B cell (primary cell): ENCODE results near the gene CRBN. TPM values are rescaled to one million over a fixed set of nuclear protein-coding genes. Genes with fewer than 3 reads are reported as not detected.

ENCODE experiments used
- ATAC-seq: fragments of 200-7000 bp; cut with Tn5 transposase; one replicate; pipeline ENCODE4 v1.10.0; 2021; ENCODE audit warnings: low read depth, mild to moderate bottlenecking, moderate number of reproducible peaks, moderate library complexity
- CTCF ChIA-PET: fragments of 350-600 bp; sonication (Branson Sonifier 250); formaldehyde crosslinking; loops from one replicate; lab custom pipeline; 2021; ENCODE audit warnings: antibody characterized with exemption, inconsistent platforms; lab: Charles Lee
- POLR2A ChIA-PET: fragments of 350-600 bp; sonication (Branson Sonifier 250); formaldehyde crosslinking; loops from one replicate; lab custom pipeline; 2021; ENCODE audit warnings: antibody characterized with exemption; lab: Charles Lee
- DNase-seq: peaks from one replicate; pipeline ENCODE4 v3.0.0; 2013
- H2AFZ ChIP-seq: 2 replicates; pipeline ENCODE4 v1.6.1; 2012; ENCODE audit warnings: mild to moderate bottlenecking, low read depth, low read length; ENCODE audit not compliant: insufficient read depth, poor library complexity, severe bottlenecking
- H3K27ac ChIP-seq, 2 donors: 1 replicate in 1 of 2; 2 replicates in 1 of 2; pipeline ENCODE4 v1.5.1; 2012 to 2013; ENCODE audit warnings: low read length in 2 of 2, mild to moderate bottlenecking in 2 of 2, moderate library complexity in 1 of 2
- H3K27me3 ChIP-seq, 4 experiments: fragments of 200-600 bp in 1 of 4; sonication (generic) in 1 of 4; replicated peaks in 1 of 4; 1 replicate in 2 of 4; 2 replicates in 2 of 4; pipeline versions ENCODE4 v1.6.1 to v1.7.0; 2013 to 2016; ENCODE audit warnings: low read length in 3 of 4, mild to moderate bottlenecking in 2 of 4, mixed read lengths in 1 of 4, moderate library complexity in 1 of 4; ENCODE audit not compliant: insufficient read depth in 4 of 4, control insufficient read depth in 3 of 4; ENCODE audit errors: control extremely low read depth in 1 of 4
- H3K36me3 ChIP-seq, 2 experiments: replicated peaks in 1 of 2; 1 replicate in 1 of 2; 2 replicates in 1 of 2; pipeline versions ENCODE4 v1.6.1 to v1.7.1; 2013; ENCODE audit warnings: low read length in 1 of 2; ENCODE audit not compliant: insufficient read depth in 2 of 2, control insufficient read depth in 1 of 2; ENCODE audit errors: control extremely low read depth in 1 of 2, extremely low read depth in 1 of 2
- H3K4me1 ChIP-seq, 2 donors: fragments of 200-600 bp in 1 of 2; sonication (generic) in 1 of 2; 1 replicate in 1 of 2; 2 replicates in 1 of 2; pipeline versions ENCODE4 v1.5.1 to v1.6.1; 2013 to 2017; ENCODE audit warnings: low read length in 2 of 2; ENCODE audit not compliant: control insufficient read depth in 2 of 2, insufficient read depth in 2 of 2
- H3K4me2 ChIP-seq: replicated peaks from 2 replicates; pipeline ENCODE3; 2012; ENCODE audit warnings: mild to moderate bottlenecking, low read depth, low read length; ENCODE audit not compliant: poor library complexity, severe bottlenecking
- H3K4me3 ChIP-seq, 5 experiments: fragments of 200-600 bp in 1 of 5; sonication (generic) in 1 of 5; 1 replicate in 3 of 5; 2 replicates in 2 of 5; pipeline versions ENCODE4 v1.5.1 to v1.7.0; 2011 to 2016; ENCODE audit warnings: low read length in 4 of 5, mild to moderate bottlenecking in 4 of 5, low read depth in 2 of 5, control low read depth in 1 of 5, moderate library complexity in 1 of 5; ENCODE audit not compliant: insufficient read depth in 1 of 5; ENCODE audit errors: control extremely low read depth in 1 of 5, extremely low read depth in 1 of 5
- H3K79me2 ChIP-seq: fragments of 200-600 bp; sonication (generic); one replicate; pipeline ENCODE4 v1.6.0; 2016; ENCODE audit warnings: low read length; ENCODE audit not compliant: control insufficient read depth, insufficient read depth
- H3K9ac ChIP-seq: fragments of 200-600 bp; sonication (generic); 2 replicates; pipeline ENCODE4 v1.6.1; 2017; ENCODE audit warnings: mild to moderate bottlenecking, low read length, moderate library complexity
- H3K9me3 ChIP-seq, 3 donors: one replicate each; pipeline versions ENCODE4 v1.6.1 to v1.7.1; 2013; ENCODE audit warnings: low read length in 2 of 3; ENCODE audit not compliant: control insufficient read depth in 2 of 3, insufficient read depth in 1 of 3; ENCODE audit errors: control extremely low read depth in 1 of 3
- H4K20me1 ChIP-seq: 2 replicates; pipeline ENCODE4 v1.6.0; 2012; ENCODE audit warnings: mild to moderate bottlenecking, low read length; ENCODE audit not compliant: insufficient read depth, control insufficient read depth, poor library complexity, severe bottlenecking
- H3K27ac Mint-ChIP-seq: one replicate; pipeline ENCODE4 v1.8.0; 2021; ENCODE audit warnings: mixed read lengths
- H3K27me3 Mint-ChIP-seq: one replicate; pipeline ENCODE4 v1.8.0; 2021; ENCODE audit warnings: mixed read lengths
- H3K4me1 Mint-ChIP-seq: one replicate; pipeline ENCODE4 v1.8.0; 2021; ENCODE audit warnings: mixed read lengths
- H3K4me3 Mint-ChIP-seq: one replicate; pipeline ENCODE4 v1.8.0; 2021; ENCODE audit warnings: mixed read lengths
- H3K9me3 Mint-ChIP-seq: one replicate; pipeline ENCODE4 v1.8.0; 2022; ENCODE audit warnings: mixed read lengths; ENCODE audit not compliant: insufficient read depth
- CTCF ChIP-seq: fragments of 200-600 bp; IDR thresholded peaks from one replicate; pipeline ENCODE4 v1.8.0; 2022; ENCODE audit warnings: antibody characterized with exemption, mild to moderate bottlenecking
- EZH2 ChIP-seq: IDR thresholded peaks from 2 replicates; pipeline ENCODE4 v1.6.1; 2012; ENCODE audit warnings: borderline replicate concordance, low read depth, mild to moderate bottlenecking, moderate library complexity, low read length; ENCODE audit not compliant: insufficient read depth, poor library complexity, severe bottlenecking
- WGBS: methylation state at CpG from one replicate; pipeline ENCODE4 v1.1.5; 2013; ENCODE audit warnings: missing lambda C conversion rate; ENCODE audit not compliant: insufficient coverage; 5-methylcytosine and 5-hydroxymethylcytosine counted together
- intact Hi-C: fragments of 100-400 bp; cut with micrococcal nuclease; formaldehyde crosslinking; loops from one replicate; pipeline ENCODE4 v1.10.0; 2022
- polyA plus RNA-seq: library from polyadenylated mRNA; depleted of rRNA; stranded (reverse); fragments of >200 nt; gene quantifications from 2 replicates; pipeline ENCODE4 v1.2.3, GENCODE V29; 2012
- total RNA-seq, 2 donors: library from RNA; stranded (reverse); fragments of 120-200 nt in 1 of 2; gene quantifications; 1 replicate in 1 of 2; 2 replicates in 1 of 2; pipeline versions ENCODE4 v1.2.3 to v1.2.4, GENCODE V29; 2013 to 2022

The CRBN gene
- total and polyA plus RNA-seq, 2 donors (not counting 1 experiment from before 2014, with no cell fraction given), result 67.1 to 95.1 TPM

- H3K9me3 ChIP-seq, result no peaks in the 10 kb centered on the region
- peaks cover 16 to 91% of the 10 kb centered on the region in 2 experiments for H3K36me3 ChIP-seq
- ATAC-seq (no peak), DNase-seq (no peak)
- POLR2A ChIA-PET, result no interaction called here
- no peak overlapping the region for H3K4me3 ChIP-seq
- Mint-ChIP-seq H3K4me1 (no peaks in the 10 kb centered on the region), H3K9me3 (no peaks in the 10 kb centered on the region), H3K4me3 (no peak overlapping the region), H3K27ac (no peak overlapping the region), H3K27me3 (no peaks in the 10 kb centered on the region)
- WGBS, result 90% methylated on average over 2 of the region's 8 CpGs
- H3K27me3 ChIP-seq, result no peaks in the 10 kb centered on the region
- peaks cover 13% of the 10 kb centered on the region for H4K20me1 ChIP-seq
- no peak overlapping the region for H3K27ac ChIP-seq
- TF ChIP-seq EZH2, result no peak
- TF ChIP-seq CTCF, result no peak
- intact Hi-C loops, result no loop called here
- H3K79me2 ChIP-seq, result peaks cover 2% of the 10 kb centered on the region
- no peak overlapping the region for H3K4me2 ChIP-seq
- H3K9ac ChIP-seq, result no peak overlapping the region
- H3K4me1 ChIP-seq, result no peaks in the 10 kb centered on the region
- CTCF ChIA-PET, result no interaction called here
- H2AFZ ChIP-seq, result no peak overlapping the region
These were observed 22.0 kb downstream of the CRBN start for GRCh38 chr3:3157484-3157883.

GRCh38 chr3:3154879-3155610 is 24.4 kb downstream of the CRBN start:
- H3K79me2 ChIP-seq, result peaks cover 2% of the 10 kb centered on the region
- H4K20me1 ChIP-seq, result peaks cover 7% of the 10 kb centered on the region
- H3K9ac ChIP-seq, result no peak overlapping the region
- H2AFZ ChIP-seq, result no peak overlapping the region
- ChIA-PET POLR2A (no interaction called here), CTCF (no interaction called here)
- Mint-ChIP-seq H3K27me3 (no peaks in the 10 kb centered on the region), H3K9me3 (no peaks in the 10 kb centered on the region), H3K4me1 (no peaks in the 10 kb centered on the region), H3K4me3 (no peak overlapping the region), H3K27ac (no peak overlapping the region)
- H3K4me3 ChIP-seq, result no peak overlapping the region
- intact Hi-C loops, result no loop called here
- no peak for ATAC-seq
- no peaks in the 10 kb centered on the region for H3K27me3 ChIP-seq
- H3K9me3 ChIP-seq, result no peaks in the 10 kb centered on the region
- no peak overlapping the region for H3K27ac ChIP-seq
- no peaks in the 10 kb centered on the region for H3K4me1 ChIP-seq
- no peak overlapping the region for H3K4me2 ChIP-seq
- no peak for TF ChIP-seq EZH2
- H3K36me3 ChIP-seq, result peaks cover 28 to 89% of the 10 kb centered on the region in 2 experiments
- WGBS, result 98% methylated on average over 2 of the region's 5 CpGs
- DNase-seq, result no peak
